Erythroblast (primary cell): ENCODE results near the gene ZNF609.
"Not testable (repeated sequence)": the region's sequence is repeated elsewhere in the genome, so short reads cannot be mapped to it uniquely, and the experiment has no call there.

ENCODE experiments used
- DNase-seq, 2 experiments: peaks; one replicate each; lab custom pipeline; 2025; lab: John Stamatoyannopoulos, UW
- GATA1 ChIP-seq: IDR thresholded peaks from 2 replicates; pipeline ENCODE4 v1.6.1; 2011; ENCODE audit warnings: low read depth, mild to moderate bottlenecking, control low read depth, low read length, moderate library complexity
- POLR2A ChIP-seq: IDR thresholded peaks from 2 replicates; pipeline ENCODE4 v1.6.1; 2011; ENCODE audit warnings: mild to moderate bottlenecking, low read length

The ZNF609 gene

GRCh38 chr15:64580696-64581407, 120.5 kb downstream of the ZNF609 start:
- DNase-seq: no peak
- no peak for TF ChIP-seq POLR2A
- TF ChIP-seq GATA1: no peak

- no peak for DNase-seq
- no peak for TF ChIP-seq GATA1
- TF ChIP-seq POLR2A: no peak
Observed at GRCh38 chr15:64581408-64581761, 121.0 kb downstream of the ZNF609 start.

- no peak for DNase-seq
Observed at GRCh38 chr15:64582202-64582601, 121.8 kb downstream of the ZNF609 start.

GRCh38 chr15:64583519-64583918, 123.1 kb downstream of the ZNF609 start:
- DNase-seq: no peak
- TF ChIP-seq GATA1 (no peak), POLR2A (no peak)

More at GRCh38 chr15:64582202-64582601, 121.8 kb downstream of the ZNF609 start:
- TF ChIP-seq GATA1 (no peak), POLR2A (no peak)

- TF ChIP-seq POLR2A (no peak), GATA1 (no peak)
- DNase-seq: peak; percentile 32 to 45
Observed at GRCh38 chr15:64583983-64584382, 123.6 kb downstream of the ZNF609 start.

- DNase-seq: no peak
- TF ChIP-seq GATA1 (no peak), POLR2A (no peak)
Observed at GRCh38 chr15:64586259-64586870, 126.0 kb downstream of the ZNF609 start.

GRCh38 chr15:64586984-64587383, 126.6 kb downstream of the ZNF609 start:
- DNase-seq: no peak
- no peak for TF ChIP-seq POLR2A
- TF ChIP-seq GATA1: no peak

- TF ChIP-seq POLR2A: no peak
- no peak for TF ChIP-seq GATA1
- no peak for DNase-seq
Observed at GRCh38 chr15:64589435-64590084, 129.2 kb downstream of the ZNF609 start.

GRCh38 chr15:64592845-64593244, 132.5 kb downstream of the ZNF609 start:
- DNase-seq: not testable (repeated sequence)

GRCh38 chr15:64596701-64597476, 136.5 kb downstream of the ZNF609 start:
- TF ChIP-seq POLR2A (no peak), GATA1 (no peak)
- peak; percentile 80 to 82 for DNase-seq

GRCh38 chr15:64597477-64597822, 137.1 kb downstream of the ZNF609 start:
- no peak for TF ChIP-seq GATA1
- no peak for TF ChIP-seq POLR2A
- peak in 1 of 2 experiments; percentile 80 for DNase-seq

- TF ChIP-seq GATA1 (no peak), POLR2A (no peak)
- no peak for DNase-seq
Observed at GRCh38 chr15:64599226-64599625, 138.8 kb downstream of the ZNF609 start.

GRCh38 chr15:64599716-64600115, 139.3 kb downstream of the ZNF609 start:
- no peak for DNase-seq
- TF ChIP-seq POLR2A: no peak
- no peak for TF ChIP-seq GATA1

GRCh38 chr15:64600794-64601193, 140.4 kb downstream of the ZNF609 start:
- DNase-seq: no peak
- TF ChIP-seq GATA1 (no peak), POLR2A (no peak)

- TF ChIP-seq GATA1 (no peak), POLR2A (no peak)
- no peak for DNase-seq
Observed at GRCh38 chr15:64604319-64604718, 143.9 kb downstream of the ZNF609 start.

- DNase-seq: not testable (repeated sequence)
Observed at GRCh38 chr15:64607416-64607815, 147.0 kb downstream of the ZNF609 start.
